B cell (primary cell): Measurements from ENCODE around the gene MYMX. TPM values are rescaled to one million over a fixed set of nuclear protein-coding genes. Genes with fewer than 3 reads are reported as not detected.
A peak's percentile ranks its signal among the peaks of the same experiment; 100 is the strongest.

ENCODE experiments used
- ATAC-seq: fragments of 200-7000 bp; cut with Tn5 transposase; one replicate; pipeline ENCODE4 v1.10.0; 2021; ENCODE audit warnings: low read depth, mild to moderate bottlenecking, moderate number of reproducible peaks, moderate library complexity
- CTCF ChIA-PET: fragments of 350-600 bp; sonication (Branson Sonifier 250); formaldehyde crosslinking; loops from one replicate; lab custom pipeline; 2021; ENCODE audit warnings: antibody characterized with exemption, inconsistent platforms; lab: Charles Lee
- POLR2A ChIA-PET: fragments of 350-600 bp; sonication (Branson Sonifier 250); formaldehyde crosslinking; loops from one replicate; lab custom pipeline; 2021; ENCODE audit warnings: antibody characterized with exemption; lab: Charles Lee
- DNase-seq: peaks from one replicate; pipeline ENCODE4 v3.0.0; 2013
- H2AFZ ChIP-seq: 2 replicates; pipeline ENCODE4 v1.6.1; 2012; ENCODE audit warnings: mild to moderate bottlenecking, low read depth, low read length; ENCODE audit not compliant: insufficient read depth, poor library complexity, severe bottlenecking
- H3K27ac ChIP-seq, 2 donors: 1 replicate in 1 of 2; 2 replicates in 1 of 2; pipeline ENCODE4 v1.5.1; 2012 to 2013; ENCODE audit warnings: low read length in 2 of 2, mild to moderate bottlenecking in 2 of 2, moderate library complexity in 1 of 2
- H3K27me3 ChIP-seq, 4 experiments: fragments of 200-600 bp in 1 of 4; sonication (generic) in 1 of 4; replicated peaks in 1 of 4; 1 replicate in 2 of 4; 2 replicates in 2 of 4; pipeline versions ENCODE4 v1.6.1 to v1.7.0; 2013 to 2016; ENCODE audit warnings: low read length in 3 of 4, mild to moderate bottlenecking in 2 of 4, mixed read lengths in 1 of 4, moderate library complexity in 1 of 4; ENCODE audit not compliant: insufficient read depth in 4 of 4, control insufficient read depth in 3 of 4; ENCODE audit errors: control extremely low read depth in 1 of 4
- H3K36me3 ChIP-seq, 2 experiments: replicated peaks in 1 of 2; 1 replicate in 1 of 2; 2 replicates in 1 of 2; pipeline versions ENCODE4 v1.6.1 to v1.7.1; 2013; ENCODE audit warnings: low read length in 1 of 2; ENCODE audit not compliant: insufficient read depth in 2 of 2, control insufficient read depth in 1 of 2; ENCODE audit errors: control extremely low read depth in 1 of 2, extremely low read depth in 1 of 2
- H3K4me1 ChIP-seq, 2 donors: fragments of 200-600 bp in 1 of 2; sonication (generic) in 1 of 2; 1 replicate in 1 of 2; 2 replicates in 1 of 2; pipeline versions ENCODE4 v1.5.1 to v1.6.1; 2013 to 2017; ENCODE audit warnings: low read length in 2 of 2; ENCODE audit not compliant: control insufficient read depth in 2 of 2, insufficient read depth in 2 of 2
- H3K4me2 ChIP-seq: replicated peaks from 2 replicates; pipeline ENCODE3; 2012; ENCODE audit warnings: mild to moderate bottlenecking, low read depth, low read length; ENCODE audit not compliant: poor library complexity, severe bottlenecking
- H3K4me3 ChIP-seq, 5 experiments: fragments of 200-600 bp in 1 of 5; sonication (generic) in 1 of 5; 1 replicate in 3 of 5; 2 replicates in 2 of 5; pipeline versions ENCODE4 v1.5.1 to v1.7.0; 2011 to 2016; ENCODE audit warnings: low read length in 4 of 5, mild to moderate bottlenecking in 4 of 5, low read depth in 2 of 5, control low read depth in 1 of 5, moderate library complexity in 1 of 5; ENCODE audit not compliant: insufficient read depth in 1 of 5; ENCODE audit errors: control extremely low read depth in 1 of 5, extremely low read depth in 1 of 5
- H3K79me2 ChIP-seq: fragments of 200-600 bp; sonication (generic); one replicate; pipeline ENCODE4 v1.6.0; 2016; ENCODE audit warnings: low read length; ENCODE audit not compliant: control insufficient read depth, insufficient read depth
- H3K9ac ChIP-seq: fragments of 200-600 bp; sonication (generic); 2 replicates; pipeline ENCODE4 v1.6.1; 2017; ENCODE audit warnings: mild to moderate bottlenecking, low read length, moderate library complexity
- H3K9me3 ChIP-seq, 3 donors: one replicate each; pipeline versions ENCODE4 v1.6.1 to v1.7.1; 2013; ENCODE audit warnings: low read length in 2 of 3; ENCODE audit not compliant: control insufficient read depth in 2 of 3, insufficient read depth in 1 of 3; ENCODE audit errors: control extremely low read depth in 1 of 3
- H4K20me1 ChIP-seq: 2 replicates; pipeline ENCODE4 v1.6.0; 2012; ENCODE audit warnings: mild to moderate bottlenecking, low read length; ENCODE audit not compliant: insufficient read depth, control insufficient read depth, poor library complexity, severe bottlenecking
- H3K27ac Mint-ChIP-seq: one replicate; pipeline ENCODE4 v1.8.0; 2021; ENCODE audit warnings: mixed read lengths
- H3K27me3 Mint-ChIP-seq: one replicate; pipeline ENCODE4 v1.8.0; 2021; ENCODE audit warnings: mixed read lengths
- H3K4me1 Mint-ChIP-seq: one replicate; pipeline ENCODE4 v1.8.0; 2021; ENCODE audit warnings: mixed read lengths
- H3K4me3 Mint-ChIP-seq: one replicate; pipeline ENCODE4 v1.8.0; 2021; ENCODE audit warnings: mixed read lengths
- H3K9me3 Mint-ChIP-seq: one replicate; pipeline ENCODE4 v1.8.0; 2022; ENCODE audit warnings: mixed read lengths; ENCODE audit not compliant: insufficient read depth
- CTCF ChIP-seq: fragments of 200-600 bp; IDR thresholded peaks from one replicate; pipeline ENCODE4 v1.8.0; 2022; ENCODE audit warnings: antibody characterized with exemption, mild to moderate bottlenecking
- EZH2 ChIP-seq: IDR thresholded peaks from 2 replicates; pipeline ENCODE4 v1.6.1; 2012; ENCODE audit warnings: borderline replicate concordance, low read depth, mild to moderate bottlenecking, moderate library complexity, low read length; ENCODE audit not compliant: insufficient read depth, poor library complexity, severe bottlenecking
- WGBS: methylation state at CpG from one replicate; pipeline ENCODE4 v1.1.5; 2013; ENCODE audit warnings: missing lambda C conversion rate; ENCODE audit not compliant: insufficient coverage; 5-methylcytosine and 5-hydroxymethylcytosine counted together
- intact Hi-C: fragments of 100-400 bp; cut with micrococcal nuclease; formaldehyde crosslinking; loops from one replicate; pipeline ENCODE4 v1.10.0; 2022
- polyA plus RNA-seq: library from polyadenylated mRNA; depleted of rRNA; stranded (reverse); fragments of >200 nt; gene quantifications from 2 replicates; pipeline ENCODE4 v1.2.3, GENCODE V29; 2012
- total RNA-seq, 2 donors: library from RNA; stranded (reverse); fragments of 120-200 nt in 1 of 2; gene quantifications; 1 replicate in 1 of 2; 2 replicates in 1 of 2; pipeline versions ENCODE4 v1.2.3 to v1.2.4, GENCODE V29; 2013 to 2022

Gene MYMX
- total and polyA plus RNA-seq, 2 donors (not counting 1 experiment from before 2014, with no cell fraction given) = not detected

DNA sequence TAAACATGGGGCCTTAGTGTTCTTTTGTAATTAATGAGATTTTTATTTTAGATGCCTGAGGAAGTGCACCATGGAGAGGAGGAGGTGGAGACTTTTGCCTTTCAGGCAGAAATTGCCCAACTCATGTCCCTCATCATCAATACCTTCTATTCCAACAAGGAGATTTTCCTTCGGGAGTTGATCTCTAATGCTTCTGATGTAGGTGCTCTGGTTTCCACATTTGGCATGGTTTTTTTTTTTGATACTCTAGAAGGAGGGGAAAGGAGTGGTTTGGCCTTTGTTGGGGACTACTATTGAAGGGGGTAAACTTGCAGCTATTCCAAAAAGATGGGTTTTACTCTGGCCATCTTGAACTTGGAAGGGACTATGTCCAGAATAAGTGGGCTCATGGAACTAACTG is 31.9 kb downstream of the MYMX start:
- peaks cover 56% of the 10 kb centered on the region for H3K4me1 Mint-ChIP-seq
- H3K36me3 ChIP-seq = peaks cover 9 to 56% of the 10 kb centered on the region in 2 experiments
- no peak for DNase-seq
- H3K9ac ChIP-seq = peak overlapping the region; percentile 99
- H3K27me3 ChIP-seq = no peaks in the 10 kb centered on the region
- peak overlapping the region; percentile 96 for H3K4me3 Mint-ChIP-seq
- WGBS = no CpG with 5 or more reads among the region's 1 CpG
- no peak for ATAC-seq
- no peak overlapping the region for H2AFZ ChIP-seq
- H4K20me1 ChIP-seq = peaks cover 61% of the 10 kb centered on the region
- no peaks in the 10 kb centered on the region for H3K27me3 Mint-ChIP-seq
- no peaks in the 10 kb centered on the region for H3K9me3 ChIP-seq
- ChIA-PET CTCF (interaction anchor here (0.9 to 7.6 kb wide), 5 partner anchors 7 to 76 kb away, joined by 3 to 68 read pairs (median 3); partner anchors contain the start of genes AARS2 and SLC35B2), POLR2A (interaction anchor here (1.0 to 5.2 kb wide), 2 partner anchors 12 to 14 kb away, joined by 3 to 105 read pairs; partner anchors contain the start of gene NFKBIE)
- H3K27ac Mint-ChIP-seq = peak overlapping the region; percentile 95
- no peaks in the 10 kb centered on the region for H3K9me3 Mint-ChIP-seq
- H3K79me2 ChIP-seq = peaks cover 40% of the 10 kb centered on the region
- H3K27ac ChIP-seq = peak overlapping the region; percentile 93 to 99
- TF ChIP-seq EZH2 = no peak
- TF ChIP-seq CTCF = no peak
- intact Hi-C loops = loop anchor here (5.0 kb wide), 1 partner anchor 121 kb away; the partner anchor contains the start of genes MRPL14 and TMEM63B
- H3K4me1 ChIP-seq = peaks cover 12 to 32% of the 10 kb centered on the region in 2 donors
- peak overlapping the region; percentile 97 for H3K4me2 ChIP-seq
- peak overlapping the region in 4 of 5 experiments; percentile 86 to 100 (median 99) for H3K4me3 ChIP-seq

- H4K20me1 ChIP-seq = peaks cover 67% of the 10 kb centered on the region
- no peaks in the 10 kb centered on the region for H3K27me3 ChIP-seq
- H3K4me1 Mint-ChIP-seq = peaks cover 61% of the 10 kb centered on the region
- ATAC-seq (no peak), DNase-seq (no peak)
- intact Hi-C loops = loop anchor here (5.0 kb wide), 1 partner anchor 122 kb away; the partner anchor contains the start of genes MRPL14 and TMEM63B
- no peak overlapping the region for H3K27ac ChIP-seq
- no peaks in the 10 kb centered on the region for H3K9me3 ChIP-seq
- no peaks in the 10 kb centered on the region for H3K9me3 Mint-ChIP-seq
- peaks cover 9 to 62% of the 10 kb centered on the region in 2 experiments for H3K36me3 ChIP-seq
- no peaks in the 10 kb centered on the region for H3K27me3 Mint-ChIP-seq
- peak overlapping the region; percentile 97 for H3K4me2 ChIP-seq
- H3K4me3 Mint-ChIP-seq = peak overlapping the region; percentile 96
- CTCF ChIA-PET = interaction anchor here (1.1 to 2.5 kb wide), 2 partner anchors 13 to 77 kb away, joined by 3 to 11 read pairs; no protein-coding TSS in a partner anchor
- POLR2A ChIA-PET = interaction anchor here (0.6 to 5.2 kb wide), 2 partner anchors 14 to 28 kb away, joined by 4 to 105 read pairs; partner anchors contain the start of gene NFKBIE
- peak overlapping the region; percentile 95 for H3K27ac Mint-ChIP-seq
- H3K4me1 ChIP-seq = peaks cover 12 to 36% of the 10 kb centered on the region in 2 donors
- H3K4me3 ChIP-seq = peak overlapping the region in 1 of 5 experiments; percentile 5
- H3K9ac ChIP-seq = no peak overlapping the region
- H3K79me2 ChIP-seq = peaks cover 40% of the 10 kb centered on the region
- H2AFZ ChIP-seq = no peak overlapping the region
- TF ChIP-seq EZH2 (no peak), CTCF (no peak)
- 79% methylated on average over 6 of the region's 9 CpGs for WGBS
Measured at GRCh38 chr6:44249082-44249748, 32.5 kb downstream of the MYMX start.
